Panc1 (cell line): ENCODE measurements around the gene ASXL3. TPM values are rescaled to one million over a fixed set of nuclear protein-coding genes. Genes with fewer than 3 reads are reported as not detected.

Experiments used
- ATAC-seq: fragments of 200-7000 bp; cut with Tn5 transposase; 2 replicates; pipeline ENCODE4 v1.9.1; 2020; ENCODE audit warnings: mild to moderate bottlenecking, moderate library complexity
- BruUV-seq: library from RNA; stranded (reverse); fragments of 400-500 nt; replicated peaks from 2 replicates; lab custom pipeline; 2021; lab: Mats Ljungman, UMichigan
- CTCF ChIA-PET: fragments of 300-600 bp; sonication (Branson Sonifier 250); formaldehyde crosslinking; loops from one replicate; lab custom pipeline; 2022; ENCODE audit warnings: antibody characterized with exemption; lab: Charles Lee
- POLR2A ChIA-PET: fragments of 300-600 bp; sonication (Branson Sonifier 250); formaldehyde crosslinking; loops from one replicate; lab custom pipeline; 2022; ENCODE audit warnings: antibody characterized with exemption; lab: Charles Lee
- DNase-seq: peaks from one replicate; pipeline ENCODE4 v3.0.0-alpha.2; 2010; ENCODE audit warnings: low read depth, low spot score
- H3K27ac ChIP-seq: 2 replicates; pipeline ENCODE4 v1.5.1; 2011; ENCODE audit warnings: mild to moderate bottlenecking, low read length, inconsistent platforms
- H3K27me3 ChIP-seq: fragments of 200-500 bp; sonication (Bioruptor generic); 2 replicates; pipeline ENCODE4 v1.6.0; 2014; ENCODE audit warnings: low read length, inconsistent platforms; ENCODE audit not compliant: control insufficient read depth, insufficient read depth
- H3K36me3 ChIP-seq: fragments of 200-500 bp; sonication (Bioruptor generic); 2 replicates; pipeline ENCODE4 v1.5.1; 2014; ENCODE audit warnings: inconsistent platforms, mild to moderate bottlenecking, low read length, moderate library complexity; ENCODE audit not compliant: control insufficient read depth, insufficient read depth
- H3K4me1 ChIP-seq: 2 replicates; pipeline ENCODE4 v1.5.1; 2011; ENCODE audit warnings: inconsistent platforms, mild to moderate bottlenecking, low read length, moderate library complexity; ENCODE audit not compliant: control insufficient read depth, insufficient read depth
- H3K4me3 ChIP-seq, 2 experiments: 2 replicates each; pipeline ENCODE4 v1.5.1; 2011 to 2012; ENCODE audit warnings: low read depth in 2 of 2, low read length in 2 of 2, mild to moderate bottlenecking in 2 of 2, inconsistent platforms in 1 of 2, moderate library complexity in 1 of 2
- H3K9me3 ChIP-seq: fragments of 200-500 bp; sonication (Bioruptor generic); 2 replicates; pipeline ENCODE4 v1.5.1; 2014; ENCODE audit warnings: low read depth, mild to moderate bottlenecking, inconsistent platforms, low read length, moderate library complexity; ENCODE audit not compliant: control insufficient read depth, insufficient read depth
- POLR2AphosphoS5 ChIP-seq: IDR thresholded peaks from 2 replicates; pipeline ENCODE4 v1.6.1; 2012; ENCODE audit warnings: mild to moderate bottlenecking, low read depth, low read length, moderate library complexity
- SIN3A ChIP-seq: IDR thresholded peaks from 2 replicates; pipeline ENCODE4 v1.6.1; 2012; ENCODE audit warnings: low read depth, mild to moderate bottlenecking, low read length, moderate library complexity, borderline replicate concordance; ENCODE audit not compliant: insufficient read depth
- TCF7L2 ChIP-seq: IDR thresholded peaks from 2 replicates; pipeline ENCODE4 v1.6.1; 2011; ENCODE audit warnings: mild to moderate bottlenecking, low read depth, low read length, inconsistent platforms
- in situ Hi-C: cut with HindIII; loops from 2 replicates; pipeline ENCODE4 v1.10.0; 2016; ENCODE audit warnings: low sequenced_read_pairs, low pct_unique_long_range_greater_than_20kb
- intact Hi-C: fragments of 100-400 bp; cut with micrococcal nuclease; formaldehyde crosslinking; loops from one replicate; pipeline ENCODE4 v1.10.0; 2022; ENCODE audit not compliant: unreplicated experiment
- total RNA-seq: library from RNA; stranded (reverse); gene quantifications from one replicate; pipeline ENCODE4 v1.2.1, GENCODE V29; 2021; ENCODE audit not compliant: unreplicated experiment
- TF ChIP-seq, protein P1 (sequence below): fragments of 450-650 bp; IDR thresholded peaks from 2 replicates; pipeline ENCODE4 v1.5.1; 2017; ENCODE audit warnings: mild to moderate bottlenecking
- TF ChIP-seq, protein P2 (sequence below), 2 experiments: IDR thresholded peaks; 2 replicates each; pipeline ENCODE4 v1.6.1; 2011 to 2012; ENCODE audit warnings: low read depth in 2 of 2, control low read depth in 1 of 2, low read length in 1 of 2, mild to moderate bottlenecking in 1 of 2, moderate library complexity in 1 of 2; ENCODE audit not compliant: insufficient read depth in 1 of 2

Gene ASXL3
- total RNA-seq, 1 experiment from 2014 or later = 0.74 TPM

DNA sequence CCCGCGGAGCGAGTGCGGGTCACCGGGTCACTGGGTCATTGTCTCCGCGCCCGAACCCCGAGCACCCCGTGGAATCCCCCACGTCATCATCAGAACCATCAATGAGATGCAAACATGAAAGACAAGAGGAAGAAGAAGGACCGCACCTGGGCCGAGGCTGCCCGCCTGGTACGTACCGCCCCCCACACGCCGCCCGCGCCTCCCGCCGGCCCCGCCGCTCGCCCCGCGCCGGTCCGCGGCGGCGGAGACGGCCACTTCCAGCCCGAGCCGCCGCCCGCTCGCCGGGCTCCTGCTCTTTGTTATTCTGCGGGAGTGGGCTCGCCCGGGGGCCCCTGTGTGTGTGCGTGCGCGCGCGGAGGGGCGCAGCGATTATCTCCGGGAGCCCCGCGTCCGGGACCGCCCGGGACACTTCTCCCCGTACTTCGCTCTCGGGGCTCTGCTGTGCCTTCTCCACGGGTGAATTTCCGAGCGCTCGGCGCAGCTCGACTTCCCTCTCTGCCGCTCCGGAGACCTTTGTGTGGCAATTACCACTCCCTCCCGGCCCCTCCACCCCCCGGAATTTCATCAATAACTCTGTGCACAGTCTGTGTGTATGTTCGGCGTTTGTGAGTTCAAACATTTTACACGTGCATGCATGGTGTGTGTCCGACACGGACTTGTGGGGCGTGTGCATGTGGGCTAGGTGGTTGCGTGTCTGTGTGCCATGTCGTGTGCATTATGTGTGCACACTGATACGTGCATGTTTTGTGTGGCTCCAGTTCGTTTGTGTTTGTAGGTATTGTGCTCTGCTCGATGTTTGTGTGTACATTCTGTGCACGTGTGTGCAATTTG is 714 bp downstream of the ASXL3 start:
- BruUV-seq = no TSS peak
- intact Hi-C loops = no loop called here
- ATAC-seq = peak; percentile 55

DNA sequence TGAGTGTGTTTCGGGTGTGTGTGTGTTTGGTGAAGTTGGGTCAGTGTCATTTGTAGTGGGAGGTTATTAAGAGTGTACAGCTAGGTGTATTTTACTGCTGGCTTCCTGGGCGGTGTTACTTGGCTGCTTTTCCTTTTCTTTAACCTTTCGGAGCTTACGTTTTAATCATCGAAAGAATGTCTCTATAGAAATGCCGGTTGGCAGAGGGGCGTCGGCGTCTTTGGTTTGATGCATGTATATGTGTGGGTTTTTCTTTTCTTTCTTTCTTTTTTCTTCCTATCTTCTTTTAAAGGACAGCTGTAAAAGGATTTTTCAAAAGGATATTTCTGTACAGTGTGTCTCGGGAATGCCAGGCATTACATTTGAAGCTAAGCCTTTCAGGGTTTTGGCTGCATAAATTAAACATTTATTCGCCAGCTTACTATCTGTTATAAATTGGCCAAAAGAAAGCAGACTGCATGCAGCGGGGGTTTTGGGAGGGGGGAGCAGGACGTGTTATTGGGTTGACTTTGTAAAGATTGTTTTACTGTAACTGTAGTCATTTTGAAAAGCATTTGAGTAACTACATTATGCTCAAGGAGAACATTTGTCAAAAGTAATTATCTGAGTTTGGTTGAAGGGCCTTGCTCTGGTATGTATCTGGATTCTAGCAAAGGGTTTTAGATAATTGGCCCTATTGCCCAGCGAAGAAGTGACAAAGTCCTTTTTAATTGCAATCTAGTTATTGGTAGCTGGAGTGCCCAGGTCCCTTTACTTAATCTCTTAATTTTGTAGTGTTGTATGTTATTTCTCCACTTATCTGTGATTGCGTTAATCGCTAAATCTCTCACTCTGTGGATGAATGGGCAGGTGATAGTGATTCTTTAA is 1.6 kb downstream of the ASXL3 start:
- ATAC-seq = peak; percentile 49; the same call in 1 of the 2 replicates
- no TSS peak for BruUV-seq
- H3K4me1 ChIP-seq = peaks cover 9% of the 10 kb centered on the region; the same call in 1 of the 2 replicates
- peak overlapping the region; percentile 35 to 59 for H3K4me3 ChIP-seq
- peaks cover 43% of the 10 kb centered on the region for H3K27me3 ChIP-seq
- ChIA-PET POLR2A (interaction anchor here (0.6 kb wide), 3 partner anchors 101 to 496 kb away, joined by 3 to 8 read pairs (median 5); no protein-coding TSS in a partner anchor), CTCF (no interaction called here)
- intact Hi-C loops (no loop called here), in situ Hi-C loops (no loop called here)
- no peaks in the 10 kb centered on the region for H3K36me3 ChIP-seq
- no peaks in the 10 kb centered on the region for H3K9me3 ChIP-seq
- DNase-seq = no peak
- no peak overlapping the region for H3K27ac ChIP-seq
- TF ChIP-seq POLR2AphosphoS5 = no peak

More for the DNA sequence above, 714 bp downstream of the ASXL3 start:
- in situ Hi-C loops = no loop called here
- ChIA-PET CTCF (no interaction called here), POLR2A (interaction anchor here (0.6 kb wide), 1 partner anchor 154 kb away, joined by 5 read pairs; no protein-coding TSS in a partner anchor)
- DNase-seq = no peak
- peaks cover 9% of the 10 kb centered on the region; the same call in 1 of the 2 replicates for H3K4me1 ChIP-seq
- H3K27me3 ChIP-seq = peaks cover 43% of the 10 kb centered on the region
- H3K27ac ChIP-seq = no peak overlapping the region
- no peaks in the 10 kb centered on the region for H3K36me3 ChIP-seq
- peak overlapping the region; percentile 35 to 59 for H3K4me3 ChIP-seq
- H3K9me3 ChIP-seq = no peaks in the 10 kb centered on the region
- no peak for TF ChIP-seq TCF7L2
- no peak for TF ChIP-seq SIN3A
- TF ChIP-seq POLR2AphosphoS5 = no peak
- TF ChIP-seq, protein P1, sequence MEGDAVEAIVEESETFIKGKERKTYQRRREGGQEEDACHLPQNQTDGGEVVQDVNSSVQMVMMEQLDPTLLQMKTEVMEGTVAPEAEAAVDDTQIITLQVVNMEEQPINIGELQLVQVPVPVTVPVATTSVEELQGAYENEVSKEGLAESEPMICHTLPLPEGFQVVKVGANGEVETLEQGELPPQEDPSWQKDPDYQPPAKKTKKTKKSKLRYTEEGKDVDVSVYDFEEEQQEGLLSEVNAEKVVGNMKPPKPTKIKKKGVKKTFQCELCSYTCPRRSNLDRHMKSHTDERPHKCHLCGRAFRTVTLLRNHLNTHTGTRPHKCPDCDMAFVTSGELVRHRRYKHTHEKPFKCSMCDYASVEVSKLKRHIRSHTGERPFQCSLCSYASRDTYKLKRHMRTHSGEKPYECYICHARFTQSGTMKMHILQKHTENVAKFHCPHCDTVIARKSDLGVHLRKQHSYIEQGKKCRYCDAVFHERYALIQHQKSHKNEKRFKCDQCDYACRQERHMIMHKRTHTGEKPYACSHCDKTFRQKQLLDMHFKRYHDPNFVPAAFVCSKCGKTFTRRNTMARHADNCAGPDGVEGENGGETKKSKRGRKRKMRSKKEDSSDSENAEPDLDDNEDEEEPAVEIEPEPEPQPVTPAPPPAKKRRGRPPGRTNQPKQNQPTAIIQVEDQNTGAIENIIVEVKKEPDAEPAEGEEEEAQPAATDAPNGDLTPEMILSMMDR = no peak
- TF ChIP-seq, protein P2, sequence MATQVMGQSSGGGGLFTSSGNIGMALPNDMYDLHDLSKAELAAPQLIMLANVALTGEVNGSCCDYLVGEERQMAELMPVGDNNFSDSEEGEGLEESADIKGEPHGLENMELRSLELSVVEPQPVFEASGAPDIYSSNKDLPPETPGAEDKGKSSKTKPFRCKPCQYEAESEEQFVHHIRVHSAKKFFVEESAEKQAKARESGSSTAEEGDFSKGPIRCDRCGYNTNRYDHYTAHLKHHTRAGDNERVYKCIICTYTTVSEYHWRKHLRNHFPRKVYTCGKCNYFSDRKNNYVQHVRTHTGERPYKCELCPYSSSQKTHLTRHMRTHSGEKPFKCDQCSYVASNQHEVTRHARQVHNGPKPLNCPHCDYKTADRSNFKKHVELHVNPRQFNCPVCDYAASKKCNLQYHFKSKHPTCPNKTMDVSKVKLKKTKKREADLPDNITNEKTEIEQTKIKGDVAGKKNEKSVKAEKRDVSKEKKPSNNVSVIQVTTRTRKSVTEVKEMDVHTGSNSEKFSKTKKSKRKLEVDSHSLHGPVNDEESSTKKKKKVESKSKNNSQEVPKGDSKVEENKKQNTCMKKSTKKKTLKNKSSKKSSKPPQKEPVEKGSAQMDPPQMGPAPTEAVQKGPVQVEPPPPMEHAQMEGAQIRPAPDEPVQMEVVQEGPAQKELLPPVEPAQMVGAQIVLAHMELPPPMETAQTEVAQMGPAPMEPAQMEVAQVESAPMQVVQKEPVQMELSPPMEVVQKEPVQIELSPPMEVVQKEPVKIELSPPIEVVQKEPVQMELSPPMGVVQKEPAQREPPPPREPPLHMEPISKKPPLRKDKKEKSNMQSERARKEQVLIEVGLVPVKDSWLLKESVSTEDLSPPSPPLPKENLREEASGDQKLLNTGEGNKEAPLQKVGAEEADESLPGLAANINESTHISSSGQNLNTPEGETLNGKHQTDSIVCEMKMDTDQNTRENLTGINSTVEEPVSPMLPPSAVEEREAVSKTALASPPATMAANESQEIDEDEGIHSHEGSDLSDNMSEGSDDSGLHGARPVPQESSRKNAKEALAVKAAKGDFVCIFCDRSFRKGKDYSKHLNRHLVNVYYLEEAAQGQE (IDR thresholded peaks at IDR 0.05; ENCODE audit: insufficient read depth in 1 of 2, low read depth in 2 of 2, low read length in 1 of 2) = no peak
